GM21526 (cell line): ENCODE measurements around the gene SCYL1.
A peak's percentile ranks its signal among the peaks of the same experiment; 100 is the strongest.

Experiments
- ATAC-seq: cut with Tn5 transposase; IDR thresholded peaks from one replicate; pipeline ENCODE4 v1.9.1; 2021; ENCODE audit warnings: moderate library complexity; ENCODE audit not compliant: unreplicated experiment, low FRiP score

Gene SCYL1

DNA sequence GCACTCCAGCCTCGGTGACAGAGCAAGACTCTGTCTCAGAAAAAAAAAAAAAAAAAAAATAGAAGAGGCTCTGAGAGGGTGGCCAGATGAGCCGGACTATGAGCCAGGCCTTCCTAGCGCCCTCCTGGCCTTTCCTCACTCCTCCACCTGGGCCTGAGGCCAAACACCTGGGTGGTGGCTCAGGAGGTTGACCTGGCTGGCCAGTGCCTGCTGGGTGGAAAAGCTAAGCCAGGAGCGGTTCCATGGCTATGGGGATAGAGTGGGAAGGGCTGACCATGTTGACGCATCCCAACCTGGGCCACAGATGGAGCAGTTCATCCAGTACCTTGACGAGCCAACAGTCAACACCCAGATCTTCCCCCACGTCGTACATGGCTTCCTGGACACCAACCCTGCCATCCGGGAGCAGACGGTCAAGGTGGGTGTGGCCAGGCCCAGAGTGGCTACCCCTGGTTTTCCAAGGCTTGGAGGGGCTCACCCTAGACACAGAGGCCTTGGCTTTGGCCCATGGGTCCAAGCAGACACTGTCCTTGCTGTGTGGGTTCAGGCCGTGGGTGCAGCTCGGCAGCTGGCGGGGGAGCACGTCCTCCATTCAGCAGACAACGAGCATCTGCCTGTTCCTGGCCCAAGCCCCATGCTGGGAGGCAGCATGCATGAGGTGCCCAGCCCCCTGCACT lies 7.6 kb downstream of the SCYL1 start:
- no peak for ATAC-seq

DNA sequence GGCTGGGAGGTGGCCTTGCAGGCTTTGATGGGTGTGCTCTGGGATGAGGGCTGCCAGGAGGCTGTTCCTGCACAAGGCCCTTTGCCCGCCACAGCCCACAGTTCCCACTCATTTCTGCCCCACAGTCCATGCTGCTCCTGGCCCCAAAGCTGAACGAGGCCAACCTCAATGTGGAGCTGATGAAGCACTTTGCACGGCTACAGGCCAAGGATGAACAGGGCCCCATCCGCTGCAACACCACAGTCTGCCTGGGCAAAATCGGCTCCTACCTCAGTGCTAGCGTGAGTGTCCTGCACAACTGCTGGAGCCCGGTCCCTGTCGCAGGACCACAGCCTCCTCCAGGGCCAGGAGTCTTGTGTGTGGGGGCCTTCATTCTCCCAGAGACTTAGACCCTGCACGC lies 10.2 kb downstream of the SCYL1 start:
- ATAC-seq, result no peak

DNA sequence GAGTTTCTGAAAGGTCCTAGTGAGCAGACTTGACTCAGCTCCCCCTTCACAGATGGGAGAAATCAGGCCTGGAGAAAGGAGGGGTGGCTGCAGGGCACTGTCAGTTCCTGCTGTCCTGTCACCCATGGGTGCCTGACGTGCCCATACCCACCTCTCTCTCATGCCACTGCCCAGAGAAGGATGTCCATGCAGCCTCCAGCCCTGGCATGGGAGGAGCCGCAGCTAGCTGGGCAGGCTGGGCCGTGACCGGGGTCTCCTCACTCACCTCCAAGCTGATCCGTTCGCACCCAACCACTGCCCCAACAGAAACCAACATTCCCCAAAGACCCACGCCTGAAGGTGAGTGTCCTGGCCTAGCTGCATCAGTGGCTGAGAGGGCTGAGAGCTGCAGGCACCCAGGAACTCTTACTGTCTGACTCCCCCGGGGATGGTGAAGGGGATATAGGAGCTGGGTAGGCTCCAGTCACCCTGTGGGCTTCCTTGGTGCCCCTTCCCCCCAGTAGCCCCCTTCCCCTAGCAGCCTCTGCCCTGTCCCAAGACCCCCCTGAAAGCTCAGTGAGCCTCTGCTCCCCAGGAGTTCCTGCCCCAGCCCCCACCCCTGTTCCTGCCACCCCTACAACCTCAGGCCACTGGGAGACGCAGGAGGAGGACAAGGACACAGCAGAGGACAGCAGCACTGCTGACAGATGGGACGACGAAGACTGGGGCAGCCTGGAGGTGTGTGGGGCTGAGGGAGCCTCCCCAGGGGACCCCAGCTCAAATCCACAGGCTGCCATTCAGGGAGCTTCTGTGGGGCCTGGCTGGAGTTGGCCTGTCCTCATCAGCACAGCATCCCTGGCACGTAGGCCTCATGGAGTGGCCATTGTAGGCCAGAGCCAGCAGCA lies 11.8 kb downstream of the SCYL1 start:
- ATAC-seq, result no peak

DNA sequence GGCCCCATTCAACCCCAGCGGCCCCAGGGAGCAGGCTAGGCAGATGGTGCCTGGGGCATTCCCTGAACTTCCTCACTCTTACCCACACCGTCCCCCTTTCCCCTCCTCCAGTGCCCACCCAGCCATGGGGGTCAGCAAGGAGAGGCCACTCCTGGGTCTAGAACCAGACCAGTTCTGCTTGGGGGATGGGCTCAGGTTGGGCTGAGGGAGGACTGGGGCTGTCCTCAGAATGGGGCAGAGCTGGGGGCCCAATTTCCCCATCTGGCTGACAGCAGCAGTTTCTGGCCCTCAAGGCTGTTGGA lies 12.4 kb downstream of the SCYL1 start:
- ATAC-seq, result no peak

DNA sequence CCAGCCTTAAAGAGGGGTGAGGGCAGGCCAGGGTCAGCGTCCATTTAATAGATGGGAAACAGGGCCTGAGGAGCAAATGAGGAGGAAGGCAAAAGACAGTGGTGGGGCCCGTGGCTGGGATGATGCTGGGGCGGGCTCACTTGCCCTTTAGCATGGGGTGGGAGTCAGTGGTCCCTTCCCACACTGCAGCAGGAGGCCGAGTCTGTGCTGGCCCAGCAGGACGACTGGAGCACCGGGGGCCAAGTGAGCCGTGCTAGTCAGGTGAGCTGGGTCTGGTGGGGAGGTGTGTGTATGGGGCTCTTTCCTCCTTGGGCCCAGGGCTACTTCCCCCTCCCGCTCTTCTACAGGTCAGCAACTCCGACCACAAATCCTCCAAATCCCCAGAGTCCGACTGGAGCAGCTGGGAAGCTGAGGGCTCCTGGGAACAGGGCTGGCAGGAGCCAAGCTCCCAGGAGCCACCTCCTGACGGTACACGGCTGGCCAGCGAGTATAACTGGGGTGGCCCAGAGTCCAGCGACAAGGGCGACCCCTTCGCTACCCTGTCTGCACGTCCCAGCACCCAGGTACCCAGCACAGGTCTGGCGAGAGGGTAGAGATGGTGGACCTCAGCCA lies 12.8 kb downstream of the SCYL1 start:
- no peak for ATAC-seq

DNA sequence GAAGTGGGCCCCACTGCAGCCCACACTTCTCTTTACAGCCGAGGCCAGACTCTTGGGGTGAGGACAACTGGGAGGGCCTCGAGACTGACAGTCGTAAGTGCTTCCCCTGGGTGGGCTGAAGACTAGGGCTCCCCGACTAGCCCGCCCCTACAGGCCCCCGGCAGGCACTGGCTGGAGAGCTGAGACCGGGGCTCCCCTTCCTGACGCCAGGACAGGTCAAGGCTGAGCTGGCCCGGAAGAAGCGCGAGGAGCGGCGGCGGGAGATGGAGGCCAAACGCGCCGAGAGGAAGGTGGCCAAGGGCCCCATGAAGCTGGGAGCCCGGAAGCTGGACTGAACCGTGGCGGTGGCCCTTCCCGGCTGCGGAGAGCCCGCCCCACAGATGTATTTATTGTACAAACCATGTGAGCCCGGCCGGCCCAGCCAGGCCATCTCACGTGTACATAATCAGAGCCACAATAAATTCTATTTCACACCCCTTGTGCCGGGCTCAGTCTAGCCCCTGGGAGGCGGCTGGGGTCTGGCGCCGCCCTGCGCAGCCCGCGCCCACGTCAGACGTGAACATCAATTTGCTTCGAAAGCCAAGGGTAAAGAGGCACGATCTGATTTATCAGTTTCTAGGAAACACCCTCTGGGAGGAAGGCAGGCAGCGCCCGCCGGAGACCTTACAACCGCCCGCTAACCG lies 13.5 kb downstream of the SCYL1 start:
- no peak for ATAC-seq

DNA sequence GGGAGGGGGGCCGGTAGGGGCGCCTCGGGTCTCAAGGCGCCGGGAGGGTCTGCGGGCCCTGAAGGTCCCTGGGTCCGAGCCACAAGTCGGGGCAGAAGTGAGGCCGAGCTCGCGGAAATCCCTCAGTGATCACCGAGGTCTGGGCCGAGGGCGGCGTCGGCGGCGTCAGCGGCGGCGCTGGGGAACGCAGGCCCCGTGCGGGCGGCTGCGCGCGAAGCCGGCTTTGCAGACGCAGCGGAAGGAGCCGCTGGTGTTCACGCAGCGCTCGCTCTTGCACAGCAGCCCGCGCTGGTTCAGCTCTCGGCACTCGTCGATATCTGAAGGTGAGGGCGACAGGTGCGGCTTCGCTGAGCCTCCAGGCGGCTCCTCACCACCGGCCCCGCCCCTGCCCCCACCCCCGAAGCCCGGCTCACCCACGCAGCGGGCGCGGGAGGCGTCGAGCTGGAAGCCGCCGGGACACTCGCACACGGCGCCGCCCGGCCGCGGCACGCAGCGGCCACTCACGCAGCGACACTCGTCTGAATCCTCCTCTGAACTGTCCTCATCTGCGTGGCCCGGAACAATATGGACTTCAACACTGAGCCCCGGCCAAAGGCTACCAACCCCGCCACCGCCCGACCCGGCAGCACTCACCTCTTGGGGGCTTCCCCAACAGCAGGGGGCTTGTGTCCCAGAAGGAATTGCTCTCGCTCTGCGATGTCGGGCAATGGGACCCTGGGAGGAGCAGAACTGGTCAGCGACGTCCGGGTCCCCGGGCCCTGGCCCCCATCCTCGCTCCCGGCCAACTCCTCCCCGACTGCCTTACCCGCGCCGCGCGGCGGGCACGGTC lies 14.2 kb downstream of the SCYL1 start:
- no peak for ATAC-seq

DNA sequence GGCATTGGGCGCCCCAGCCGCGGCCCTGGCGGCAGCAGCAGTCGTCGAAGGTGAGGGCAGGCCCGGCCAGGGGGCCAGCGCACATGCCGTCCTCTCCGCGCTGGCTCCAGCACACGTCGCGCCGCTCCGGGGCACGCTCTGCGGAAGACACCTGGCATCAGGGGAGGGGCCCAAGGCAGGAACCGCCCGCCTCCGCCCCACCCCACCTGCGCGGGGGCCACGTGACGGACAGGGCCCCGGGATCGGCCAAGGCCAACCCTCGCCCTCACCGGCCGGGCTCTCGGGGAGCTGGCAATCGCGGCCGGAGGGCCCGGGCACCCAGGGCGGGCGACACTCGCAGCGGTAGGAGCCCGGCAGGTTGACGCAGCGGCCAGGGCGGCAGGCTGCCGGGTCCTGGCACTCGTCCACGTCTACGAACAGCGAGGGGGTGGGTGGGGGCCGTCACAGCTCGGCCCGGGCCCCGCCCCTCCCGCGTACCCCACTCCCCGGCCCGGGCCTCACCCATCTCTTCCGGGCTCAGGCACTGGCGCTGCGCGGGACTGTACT lies 14.9 kb downstream of the SCYL1 start:
- peak; percentile 37 for ATAC-seq

DNA sequence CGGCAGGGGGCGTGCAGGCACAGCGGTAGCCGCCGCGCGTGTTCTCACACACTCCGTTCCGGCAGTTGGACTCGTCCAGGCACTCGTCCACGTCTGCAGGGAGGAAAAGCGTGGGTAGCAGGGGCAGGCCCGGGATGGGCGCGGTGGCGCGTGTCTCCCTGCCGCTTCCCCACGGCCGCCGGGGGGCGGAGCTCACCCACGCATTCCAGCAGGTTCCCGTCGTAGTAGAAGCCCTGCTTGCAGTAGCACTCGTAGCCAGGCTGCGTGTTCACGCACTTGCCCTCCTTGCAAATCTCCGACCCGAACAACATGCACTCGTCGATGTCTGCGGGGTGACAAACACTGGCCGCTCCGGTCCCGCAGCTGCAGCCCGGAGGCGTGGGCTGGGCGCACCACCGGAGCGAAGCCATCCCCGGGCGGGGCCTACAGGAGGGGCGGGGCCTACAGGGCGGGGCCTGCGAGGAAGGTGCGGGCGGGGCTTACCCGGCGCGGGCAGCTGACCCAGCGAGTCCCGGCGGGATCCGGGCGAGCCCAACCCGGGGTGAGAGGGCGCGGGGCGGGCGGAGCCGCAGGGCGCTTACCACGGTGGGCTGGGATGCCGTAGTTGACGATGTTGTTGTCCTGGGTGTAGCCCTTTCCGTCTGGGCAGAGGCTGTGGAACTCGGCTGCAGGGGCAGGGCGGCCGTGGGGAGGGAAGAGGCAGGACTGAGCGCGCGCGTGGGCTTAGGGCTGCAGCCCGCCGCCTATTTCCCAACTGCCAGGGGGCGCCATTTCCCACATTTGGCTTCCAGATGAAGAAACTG lies 15.6 kb downstream of the SCYL1 start:
- peak; percentile 47 for ATAC-seq

DNA sequence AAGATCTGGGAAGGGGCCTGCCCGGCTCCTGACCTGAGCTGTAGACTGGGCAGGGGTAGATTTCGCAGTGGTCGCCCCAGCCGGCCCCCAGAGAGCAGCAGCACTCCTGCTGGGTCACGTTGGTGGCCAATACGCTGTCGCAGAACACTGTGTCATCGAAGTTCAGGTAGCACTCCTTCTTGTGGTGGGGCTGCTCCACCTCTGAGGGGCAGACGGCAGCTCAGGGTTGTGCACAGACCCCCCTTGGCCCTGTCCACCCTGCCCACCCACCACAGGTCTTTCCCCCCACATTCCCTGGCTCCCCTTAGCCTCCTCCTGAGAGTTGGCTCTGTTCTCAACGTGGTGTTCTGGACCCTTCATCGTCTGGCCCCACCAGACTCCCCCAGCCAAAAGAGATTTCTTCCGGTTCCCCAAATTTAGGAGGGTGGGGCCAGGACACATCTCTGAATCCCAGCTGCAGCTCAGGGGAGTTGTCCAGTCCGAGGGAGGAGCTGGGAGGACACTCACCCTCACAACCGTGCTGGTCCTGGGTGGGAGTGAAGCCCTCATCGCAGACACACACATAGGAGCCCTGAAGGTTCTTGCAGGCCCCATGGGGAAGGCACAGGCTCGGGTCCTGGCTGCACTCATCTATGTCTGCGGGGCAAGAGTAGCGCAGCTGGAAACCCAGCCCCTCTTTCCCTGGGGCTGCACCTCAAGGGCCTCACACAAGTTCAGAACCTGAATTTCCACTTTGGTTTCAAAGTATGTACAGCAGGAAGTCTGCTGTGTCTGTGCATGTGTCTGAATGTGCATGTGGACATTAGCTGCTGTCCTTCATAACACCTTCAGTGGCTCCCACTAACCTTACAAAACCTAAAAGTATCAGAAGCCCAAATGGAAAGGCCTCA lies 16.5 kb downstream of the SCYL1 start:
- no peak for ATAC-seq

DNA sequence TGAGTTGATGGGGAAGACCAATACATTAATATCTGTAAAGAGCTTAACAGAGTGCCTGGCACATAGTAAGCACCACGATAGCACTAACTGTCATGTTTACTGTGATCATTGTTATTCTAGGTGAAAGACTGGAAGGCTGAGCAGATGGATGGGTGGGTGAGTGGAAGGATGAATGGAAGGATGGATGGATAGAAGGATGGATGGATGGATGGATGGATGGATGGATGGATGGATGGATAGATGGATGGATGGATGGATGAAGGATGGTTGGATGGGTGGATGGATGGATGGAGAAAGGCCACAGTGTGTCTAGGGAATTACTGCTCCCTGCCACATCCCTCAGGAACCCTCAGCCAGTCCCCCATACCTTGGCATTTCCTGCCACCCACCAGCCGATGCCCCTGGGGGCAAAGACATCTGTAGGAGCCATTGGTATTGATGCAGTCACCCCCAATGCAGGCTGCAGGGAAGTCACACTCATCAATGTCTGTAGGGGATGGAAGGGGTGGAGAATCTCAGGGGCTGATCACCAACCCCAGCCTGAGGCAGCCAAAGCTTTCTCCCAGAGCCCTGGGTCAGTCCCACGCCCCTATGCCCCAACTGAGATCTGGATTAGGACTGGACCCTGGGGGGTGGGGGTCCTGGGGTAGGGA lies 18.0 kb downstream of the SCYL1 start:
- ATAC-seq, result no peak

DNA sequence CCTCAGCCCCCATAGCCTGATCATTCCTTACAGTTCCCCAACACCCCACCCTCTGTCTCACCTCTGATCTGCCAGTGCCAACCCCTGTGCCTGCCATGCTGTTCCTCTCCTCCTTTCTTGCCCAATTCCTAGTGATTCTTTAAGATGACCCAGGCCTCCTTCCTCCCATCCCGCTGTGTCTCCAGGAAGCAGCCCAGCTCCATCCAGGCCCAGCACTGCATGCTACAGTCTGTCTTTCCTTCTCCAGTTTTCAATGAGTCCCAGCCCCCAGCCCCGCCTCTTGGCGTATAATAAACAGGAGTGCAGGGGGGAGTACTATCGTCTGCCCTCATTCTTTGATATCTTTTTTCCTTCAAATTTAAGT lies 21.0 kb downstream of the SCYL1 start:
- no peak for ATAC-seq

DNA sequence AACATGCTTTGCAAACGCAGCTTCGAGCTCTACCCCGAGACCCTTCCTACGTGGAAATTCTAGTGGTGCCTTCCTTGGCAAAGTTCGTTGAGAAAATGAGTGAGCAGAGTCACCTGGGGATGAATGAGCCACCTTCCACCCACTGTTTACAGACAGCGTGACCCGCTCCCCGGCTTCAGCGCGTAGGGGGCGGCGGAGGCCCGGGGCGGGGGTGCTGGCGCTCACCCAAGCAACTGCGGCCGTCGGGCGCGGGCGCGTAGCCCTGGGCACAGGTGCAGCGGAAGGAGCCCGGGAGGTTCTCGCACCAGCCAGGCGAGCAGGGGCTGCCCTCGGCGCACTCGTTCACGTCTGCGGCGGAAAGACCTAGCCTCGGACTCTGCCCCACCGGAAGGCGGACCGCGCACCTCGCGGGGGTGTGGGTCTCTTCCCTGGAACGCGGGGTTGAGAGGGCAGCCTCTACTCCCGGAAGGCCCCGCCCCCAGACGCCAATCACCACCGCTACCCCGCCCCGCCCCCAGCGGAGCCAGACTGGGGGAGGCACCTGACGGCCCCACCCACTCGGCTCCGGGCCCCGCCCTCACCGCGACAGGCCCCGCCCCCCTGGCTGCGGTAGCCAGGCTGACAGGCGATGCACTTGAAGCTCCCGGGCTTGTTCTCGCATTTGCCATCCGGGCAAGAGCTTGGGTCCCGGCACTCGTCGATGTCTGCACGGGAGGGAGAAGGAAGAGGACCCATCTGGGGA lies 21.5 kb downstream of the SCYL1 start:
- peak; percentile 44 for ATAC-seq

DNA sequence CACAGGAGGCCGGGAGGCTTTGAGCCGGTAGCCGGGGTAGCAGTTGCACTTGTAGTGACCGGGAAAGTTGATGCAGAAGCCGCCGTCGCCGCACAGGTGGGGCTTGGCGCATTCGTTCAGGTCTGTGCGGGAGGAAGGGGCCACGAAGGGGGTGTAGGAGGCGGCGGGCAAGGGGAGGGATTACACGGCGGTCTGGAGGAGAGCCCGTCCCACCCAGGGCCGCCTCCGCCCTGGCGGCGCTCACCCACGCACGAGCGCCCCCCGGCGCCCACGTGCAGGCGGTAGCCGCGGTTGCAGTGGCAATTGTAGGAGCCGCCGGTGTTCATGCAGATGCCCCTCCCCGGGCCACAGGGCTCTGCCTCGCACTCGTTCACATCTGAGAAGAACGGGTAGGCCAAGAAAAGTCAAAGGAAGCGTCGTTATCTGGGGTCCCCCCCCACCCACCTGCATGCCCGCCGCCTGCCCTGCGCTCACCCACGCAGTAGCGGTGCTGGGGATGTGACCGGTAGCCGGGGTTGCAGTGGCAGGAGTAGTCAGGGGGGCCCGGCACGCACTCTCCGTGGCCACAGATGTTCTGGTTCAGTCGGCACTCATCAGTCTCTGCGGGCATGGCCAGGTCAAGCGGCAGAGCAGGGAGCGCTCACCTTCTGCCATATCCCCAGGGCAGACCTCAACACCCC lies 22.7 kb downstream of the SCYL1 start:
- ATAC-seq, result no peak

DNA sequence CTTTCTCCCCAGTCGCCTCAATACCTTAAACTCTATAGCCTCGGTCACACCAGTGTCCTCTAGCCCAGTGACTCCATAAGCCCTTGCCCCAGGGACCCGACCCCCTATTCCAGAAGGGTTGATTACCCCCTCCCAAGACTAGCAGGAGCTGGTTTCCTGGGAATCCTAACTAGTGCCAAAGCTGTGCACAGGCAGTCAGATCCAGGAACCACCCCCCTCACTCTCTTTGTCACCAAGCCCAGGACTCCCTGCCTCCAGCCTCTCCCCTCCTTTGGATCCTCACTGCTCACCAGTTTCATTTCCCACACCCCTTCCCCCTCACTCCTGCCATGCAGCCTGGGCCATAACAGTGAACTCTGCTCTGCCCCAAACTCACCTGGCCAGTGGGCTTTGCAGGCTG lies 23.5 kb downstream of the SCYL1 start:
- no peak for ATAC-seq

DNA sequence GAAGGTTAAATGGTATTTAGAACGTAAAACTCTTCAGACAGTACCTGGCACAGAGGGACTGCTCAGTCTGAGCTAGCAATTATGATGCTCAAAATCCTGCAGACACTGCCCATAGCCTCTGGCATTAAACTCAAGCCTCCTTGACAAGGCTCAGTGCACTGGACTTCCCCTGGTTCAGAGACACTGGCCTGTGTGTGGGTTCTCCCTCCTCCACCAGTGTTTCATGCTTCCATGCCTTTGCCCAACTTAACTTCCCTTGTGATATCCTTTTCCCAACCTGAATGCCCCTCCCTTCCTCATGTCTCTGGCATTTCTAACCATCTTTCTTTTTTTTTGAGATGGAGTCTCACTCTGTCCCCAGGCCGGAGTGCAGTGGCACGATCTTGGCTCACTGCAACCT lies 24.2 kb downstream of the SCYL1 start:
- no peak for ATAC-seq
